Heart left ventricle (tissue), 13 donors: Measurements from ENCODE around the gene SLC41A1.

Experiments used
- CTCF ChIP-seq, 12 donors: fragments of 200-600 bp; sonication (generic) in 4 of 12; IDR thresholded peaks; one replicate each; pipeline versions ENCODE4 v1.5.0 to v1.8.0; 2018 to 2022; ENCODE audit warnings: antibody characterized with exemption in 12 of 12, mild to moderate bottlenecking in 5 of 12
- POLR2A ChIP-seq, 2 donors: fragments of 450-650 bp; IDR thresholded peaks; one replicate each; pipeline ENCODE4 v1.6.1; 2017; ENCODE audit warnings: antibody characterized with exemption in 2 of 2, mild to moderate bottlenecking in 2 of 2, moderate library complexity in 2 of 2
- donor health status: ischemic (EF 13 %, LVEDD 7.1; RV severe dilation, severe dysfunction).
- donor health status: DM: no; HTN: yes; CAD: no.
- donor health status: DM: no; HTN: no; CAD: no.
- donor health status: ischemic (EF 25% LVEDD 6.9; RV normal size, moderate dysfunction).
- donor health status: ischemic (EF 25% LVEDD 5.7; RV mildly dilated, moderate dysfunction).
- donor health status: ischemic (EF 35%, LVEDD 5.7; RV mildly dilated, moderate dysfunction).
- donor health status: nonischemic (EF 11% LVEDD 7.7; RV severe dilation, severe dysfunction).
- donor health status: DM: yes; HTN: yes; CAD: no.
- donor health status: PGD.
- donor health status: ischemic (EF 29% LVEDD 5.4; RV normal size, mild dysfunction).
- donor health status: nonischemic (EF 23%, LVEDD 6.1; RV moderate dilation, normal function).

GRCh38 chr1:205822397-205822796 lies 9.4 kb upstream of the SLC41A1 start:
- TF ChIP-seq CTCF (IDR thresholded peaks at IDR 0.05) (no peak), POLR2A (IDR thresholded peaks at IDR 0.05) (no peak)
